ENCODE data around the gene SPOCK2. TPM values are rescaled to one million over a fixed set of nuclear protein-coding genes. Genes with fewer than 3 reads are reported as not detected.

SPOCK2 gene
- total RNA-seq, 2 experiments from 2014 or later, result 51.9 to 127 TPM

DNA sequence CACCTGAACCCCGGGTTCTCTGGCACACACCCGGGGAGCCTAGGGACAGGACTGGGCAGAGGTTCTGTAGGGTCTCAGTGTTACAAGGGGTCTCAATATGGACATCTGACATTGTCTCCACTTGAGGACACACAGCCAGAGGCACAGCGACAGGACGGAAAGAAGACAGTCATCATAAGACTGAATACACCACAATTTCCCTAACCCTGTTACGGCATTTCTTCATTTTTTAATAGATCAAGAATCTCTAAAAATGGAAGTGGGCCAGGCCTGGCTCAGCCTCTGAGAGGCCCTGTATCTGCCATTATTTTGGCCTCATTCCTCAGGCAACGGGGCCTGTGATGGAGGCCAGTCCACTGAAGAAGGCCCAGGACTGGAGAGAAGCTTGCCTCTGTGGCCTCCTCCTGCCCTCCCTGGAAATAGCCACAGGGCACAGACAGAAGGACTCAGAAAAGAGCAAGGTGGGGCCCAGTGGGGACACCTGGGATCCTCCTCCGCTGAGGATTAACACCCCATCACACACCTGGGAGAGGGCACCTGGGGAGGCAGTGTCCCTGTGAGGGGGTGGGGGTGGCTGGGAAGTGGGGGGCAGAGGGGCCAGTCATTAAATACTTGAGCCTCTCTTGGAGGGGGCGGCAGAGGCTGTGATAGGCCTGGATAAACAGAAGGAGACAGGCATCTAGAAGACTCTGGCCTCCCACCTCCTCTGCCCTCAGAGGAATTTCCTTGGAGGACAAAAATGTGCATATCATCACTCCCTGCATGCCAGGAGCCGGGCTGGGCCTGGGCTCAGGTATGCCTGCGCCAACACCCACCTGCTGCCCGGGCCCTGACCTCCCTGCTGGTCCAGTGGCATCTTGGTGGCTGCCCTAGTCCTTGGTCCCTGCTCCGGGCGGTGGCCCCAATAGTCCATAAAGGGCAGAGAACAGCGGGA lies 8.0 kb downstream of the SPOCK2 start:
- Mint-ChIP-seq H3K4me1 (peaks cover 75% of the 10 kb centered on the region), H3K4me3 (no peak overlapping the region), H3K27ac (peak overlapping the region; percentile 53), H3K9me3 (ENCODE audit: low read depth) (no peaks in the 10 kb centered on the region), H3K36me3 (peaks cover 4% of the 10 kb centered on the region), H3K27me3 (no peaks in the 10 kb centered on the region)
- ATAC-seq, result no peak
- CTCF ChIA-PET, result interaction anchor here (1.0 to 1.9 kb wide), 4 partner anchors 9 to 32 kb away, joined by 3 to 18 read pairs (median 4); no protein-coding TSS in a partner anchor
- no peak for DNase-seq

- DNase-seq, result peak; percentile 65
- peak overlapping the region; percentile 16 for H3K27ac Mint-ChIP-seq
- peaks cover 4% of the 10 kb centered on the region for H3K36me3 Mint-ChIP-seq
- ATAC-seq, result no peak
- H3K4me1 Mint-ChIP-seq, result peaks cover 72% of the 10 kb centered on the region
- H3K4me3 Mint-ChIP-seq, result no peak overlapping the region
- CTCF ChIA-PET, result interaction anchor here (0.8 to 1.9 kb wide), 5 partner anchors 10 to 266 kb away, joined by 3 to 18 read pairs (median 4); no protein-coding TSS in a partner anchor
- no peaks in the 10 kb centered on the region for H3K9me3 Mint-ChIP-seq (ENCODE audit: low read depth)
- H3K27me3 Mint-ChIP-seq, result no peaks in the 10 kb centered on the region
These were observed 9.0 kb downstream of the SPOCK2 start for GRCh38 chr10:72079356-72079755.

DNA sequence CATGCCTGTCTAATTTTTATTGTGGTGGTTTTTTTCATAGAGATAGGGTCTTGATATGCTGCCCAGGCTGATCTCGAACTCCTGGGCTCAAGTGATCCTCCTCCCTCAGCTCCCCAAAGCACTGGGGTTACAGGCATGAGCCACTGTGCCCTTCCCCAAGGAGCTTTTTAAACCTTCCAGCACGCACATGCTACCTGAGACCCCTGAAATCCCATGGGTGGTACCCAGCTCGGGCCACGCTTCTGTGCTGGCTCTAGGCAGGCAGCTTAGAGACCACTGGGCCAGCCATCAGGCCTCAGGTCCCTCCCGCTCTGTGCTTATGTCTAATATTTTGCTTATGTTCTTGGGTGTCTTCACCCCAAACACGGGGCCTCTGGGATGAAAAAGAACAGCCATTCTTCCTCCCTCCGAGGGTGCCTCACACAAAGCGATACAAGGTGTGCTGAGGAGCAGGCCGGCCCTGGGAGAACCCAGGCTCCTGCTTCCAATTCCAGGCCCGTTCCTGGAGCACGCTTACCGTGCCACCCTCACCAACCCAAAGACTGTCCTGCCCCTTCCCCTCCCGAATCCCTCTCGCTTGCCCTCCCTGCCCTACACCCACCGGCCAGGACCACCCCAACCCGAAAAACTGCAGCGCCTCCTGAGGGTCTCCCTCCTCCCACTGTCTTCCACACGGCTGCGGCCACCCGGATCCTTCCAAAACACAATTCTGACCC lies 10.9 kb downstream of the SPOCK2 start:
- Mint-ChIP-seq H3K4me1 (peaks cover 56% of the 10 kb centered on the region), H3K27me3 (no peaks in the 10 kb centered on the region), H3K36me3 (peaks cover 2% of the 10 kb centered on the region), H3K9me3 (ENCODE audit: low read depth) (no peaks in the 10 kb centered on the region), H3K27ac (no peak overlapping the region), H3K4me3 (no peak overlapping the region)
- no peak for DNase-seq
- ATAC-seq, result no peak
- CTCF ChIA-PET, result interaction anchor here (1.7 kb wide), 1 partner anchor 29 kb away, joined by 5 read pairs; no protein-coding TSS in a partner anchor

GRCh38 chr10:72076756-72077155 lies 11.6 kb downstream of the SPOCK2 start:
- Mint-ChIP-seq H3K36me3 (peaks cover 6% of the 10 kb centered on the region), H3K4me1 (peaks cover 50% of the 10 kb centered on the region), H3K27ac (no peak overlapping the region), H3K27me3 (no peaks in the 10 kb centered on the region), H3K4me3 (no peak overlapping the region), H3K9me3 (ENCODE audit: low read depth) (no peaks in the 10 kb centered on the region)
- no peak for DNase-seq
- CTCF ChIA-PET, result interaction anchor here (1.7 kb wide), 1 partner anchor 29 kb away, joined by 5 read pairs; no protein-coding TSS in a partner anchor
- ATAC-seq, result no peak

DNA sequence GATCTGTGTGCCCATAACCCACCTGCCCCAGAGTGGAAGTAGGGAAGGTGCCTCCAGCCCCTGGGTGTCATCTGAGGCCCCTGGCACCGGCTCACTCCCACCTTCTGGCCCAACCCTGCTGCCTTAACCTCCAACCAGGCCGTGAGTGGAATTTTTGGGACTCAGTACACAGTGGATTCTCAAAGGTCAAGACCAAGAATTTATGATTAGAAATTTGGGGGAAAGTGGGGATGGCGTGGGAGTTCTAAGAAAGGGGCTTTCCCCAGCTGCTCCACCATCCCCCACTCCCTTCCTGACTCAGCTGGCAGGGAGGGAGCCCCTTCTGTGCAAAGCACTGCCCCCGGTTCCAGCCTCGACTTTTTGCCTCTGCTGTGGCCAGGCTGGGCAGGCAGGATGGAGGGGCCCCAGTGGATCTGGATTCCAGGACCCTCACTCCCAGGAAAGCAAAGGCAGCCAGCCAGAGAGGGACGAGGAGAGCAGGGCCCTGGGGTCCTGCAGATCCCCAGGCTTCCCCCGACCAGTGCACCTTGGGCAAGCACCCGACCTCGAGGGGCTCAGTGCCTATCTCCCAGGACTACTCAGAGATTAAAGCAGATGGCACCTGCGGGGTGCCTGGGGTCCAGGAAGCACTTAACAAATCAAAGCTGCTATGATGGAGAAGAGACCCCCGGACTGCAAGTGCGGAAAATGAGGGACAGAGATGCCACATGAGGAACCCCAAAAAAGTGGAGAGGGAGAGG lies 12.8 kb downstream of the SPOCK2 start:
- ATAC-seq (no peak), DNase-seq (no peak)
- CTCF ChIA-PET, result no interaction called here
- Mint-ChIP-seq H3K27me3 (no peaks in the 10 kb centered on the region), H3K9me3 (ENCODE audit: low read depth) (no peaks in the 10 kb centered on the region), H3K4me1 (peaks cover 48% of the 10 kb centered on the region), H3K4me3 (no peak overlapping the region), H3K27ac (peak overlapping the region; percentile 35), H3K36me3 (peaks cover 9% of the 10 kb centered on the region)

DNA sequence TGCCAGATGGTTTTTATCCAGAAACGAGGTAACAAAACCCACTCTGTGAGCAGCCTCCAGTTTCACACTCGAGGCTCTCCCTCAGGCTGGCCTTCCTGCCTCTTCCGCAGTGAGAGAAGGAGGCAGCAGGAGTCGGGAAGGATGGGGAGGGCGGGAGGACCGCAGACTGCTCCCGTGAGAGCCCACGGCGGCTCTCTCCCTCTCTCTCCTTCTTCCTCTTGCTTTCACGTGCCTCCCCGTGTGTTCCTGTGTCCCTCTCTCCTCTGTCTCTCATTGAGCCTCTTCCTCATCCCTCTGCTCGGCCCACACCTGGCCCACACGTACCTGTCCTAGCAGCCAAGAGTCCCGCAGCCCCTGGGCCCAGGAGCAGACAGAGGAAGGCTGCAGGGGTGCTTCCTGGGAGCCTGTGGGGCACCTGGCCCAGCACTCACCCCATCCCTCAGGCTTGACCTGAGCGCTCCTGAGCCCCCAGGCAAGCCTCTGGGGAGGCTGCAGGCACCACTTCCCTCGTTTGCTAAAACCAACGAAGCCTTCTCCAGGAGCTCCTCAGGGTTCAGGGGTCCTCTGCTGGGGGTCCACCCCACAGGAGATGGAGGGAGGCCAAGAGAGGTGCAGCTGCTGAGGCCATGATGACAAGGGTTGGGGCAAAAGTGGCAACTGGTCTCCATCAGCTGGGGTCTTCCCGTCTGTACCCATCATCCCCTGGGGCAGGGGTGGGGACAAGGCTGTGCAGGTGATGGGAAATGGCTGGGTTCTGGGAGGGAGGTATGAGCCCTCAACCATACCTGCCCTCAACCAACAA lies 13.6 kb downstream of the SPOCK2 start:
- CTCF ChIA-PET, result interaction anchor here (1.0 kb wide), 1 partner anchor 10 kb away, joined by 3 read pairs; no protein-coding TSS in a partner anchor

DNA sequence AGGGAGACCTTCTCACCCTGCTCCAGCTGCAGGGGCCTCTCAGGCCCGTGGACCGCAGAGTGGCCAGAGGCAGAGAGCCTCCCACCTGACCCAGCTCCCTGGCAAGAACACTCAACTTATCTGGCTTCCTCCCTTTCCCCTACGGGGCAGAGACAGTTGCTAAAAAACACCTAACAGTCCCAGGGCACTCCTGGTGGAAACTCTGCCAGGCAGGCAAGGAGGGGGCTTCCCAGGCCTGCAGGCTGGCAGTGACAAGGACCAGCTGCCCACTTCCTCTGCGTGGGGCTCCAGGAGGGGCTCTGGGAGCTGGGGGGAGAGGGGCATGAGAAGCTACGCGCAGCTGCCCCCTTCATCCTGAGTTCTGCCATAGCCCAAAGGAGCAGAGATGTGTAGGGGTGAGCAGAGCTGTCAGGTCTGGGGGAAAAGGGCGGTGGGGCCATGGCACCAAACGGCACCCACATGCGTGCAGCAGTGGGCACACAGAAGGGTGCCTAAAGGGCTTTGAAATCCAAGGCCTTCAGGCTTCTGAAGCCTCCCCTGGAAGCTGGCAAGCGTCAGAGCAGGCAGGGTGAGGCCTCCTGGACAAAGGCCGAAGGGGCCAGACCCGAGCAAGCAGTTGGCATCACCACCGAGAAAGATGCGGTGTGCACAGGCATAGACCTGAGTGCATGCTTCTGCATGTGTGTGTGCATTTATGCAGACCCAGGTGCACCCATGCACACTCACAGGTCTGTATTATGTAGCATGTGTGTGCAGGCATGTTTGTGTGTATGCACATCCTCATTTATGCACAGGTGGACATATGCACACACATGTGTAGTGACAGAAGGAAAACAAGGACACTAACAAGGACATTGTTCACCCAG lies 14.4 kb downstream of the SPOCK2 start:
- ATAC-seq (no peak), DNase-seq (no peak)
- CTCF ChIA-PET, result interaction anchor here (0.7 to 1.2 kb wide), 4 partner anchors 11 to 264 kb away, joined by 3 to 4 read pairs (median 3); no protein-coding TSS in a partner anchor
- no peak overlapping the region for H3K27ac Mint-ChIP-seq
- H3K27me3 Mint-ChIP-seq, result no peaks in the 10 kb centered on the region
- peaks cover 43% of the 10 kb centered on the region for H3K4me1 Mint-ChIP-seq
- no peak overlapping the region for H3K4me3 Mint-ChIP-seq
- H3K9me3 Mint-ChIP-seq (ENCODE audit: low read depth), result no peaks in the 10 kb centered on the region
- H3K36me3 Mint-ChIP-seq, result peaks cover 12% of the 10 kb centered on the region

More for the DNA sequence above, 13.6 kb downstream of the SPOCK2 start:
- no peak overlapping the region for H3K4me3 Mint-ChIP-seq
- H3K4me1 Mint-ChIP-seq, result peaks cover 49% of the 10 kb centered on the region
- no peak overlapping the region for H3K27ac Mint-ChIP-seq
- H3K36me3 Mint-ChIP-seq, result peaks cover 10% of the 10 kb centered on the region
- no peaks in the 10 kb centered on the region for H3K27me3 Mint-ChIP-seq
- DNase-seq (no peak), ATAC-seq (no peak)
- H3K9me3 Mint-ChIP-seq (ENCODE audit: low read depth), result no peaks in the 10 kb centered on the region

- H3K27ac Mint-ChIP-seq, result no peak overlapping the region
- no peaks in the 10 kb centered on the region for H3K27me3 Mint-ChIP-seq
- no peak overlapping the region for H3K4me3 Mint-ChIP-seq
- peaks cover 12% of the 10 kb centered on the region for H3K36me3 Mint-ChIP-seq
- CTCF ChIA-PET, result interaction anchor here (0.7 to 3.7 kb wide), 3 partner anchors 10 to 176 kb away, joined by 3 to 24 read pairs (median 4); no protein-coding TSS in a partner anchor
- H3K4me1 Mint-ChIP-seq, result peaks cover 35% of the 10 kb centered on the region
- no peak for ATAC-seq
- H3K9me3 Mint-ChIP-seq (ENCODE audit: low read depth), result no peaks in the 10 kb centered on the region
- DNase-seq, result no peak
These were observed 15.7 kb downstream of the SPOCK2 start for GRCh38 chr10:72072639-72073038.

GRCh38 chr10:72072046-72072445 lies 16.3 kb downstream of the SPOCK2 start:
- DNase-seq (no peak), ATAC-seq (no peak)
- CTCF ChIA-PET, result interaction anchor here (3.7 kb wide), 1 partner anchor 23 kb away, joined by 24 read pairs; no protein-coding TSS in a partner anchor
- peaks cover 30% of the 10 kb centered on the region for H3K4me1 Mint-ChIP-seq
- no peaks in the 10 kb centered on the region for H3K9me3 Mint-ChIP-seq (ENCODE audit: low read depth)
- no peak overlapping the region for H3K27ac Mint-ChIP-seq
- peaks cover 12% of the 10 kb centered on the region for H3K36me3 Mint-ChIP-seq
- H3K27me3 Mint-ChIP-seq, result no peaks in the 10 kb centered on the region
- no peak overlapping the region for H3K4me3 Mint-ChIP-seq

- CTCF ChIA-PET, result interaction anchor here (0.8 to 3.7 kb wide), 5 partner anchors 9 to 56 kb away, joined by 3 to 24 read pairs (median 3); partner anchors contain the start of gene SPOCK2
- no peak overlapping the region for H3K4me3 Mint-ChIP-seq
- ATAC-seq (no peak), DNase-seq (no peak)
- H3K4me1 Mint-ChIP-seq, result peaks cover 16% of the 10 kb centered on the region
- H3K36me3 Mint-ChIP-seq, result peaks cover 20% of the 10 kb centered on the region
- H3K27ac Mint-ChIP-seq, result no peak overlapping the region
- no peaks in the 10 kb centered on the region for H3K27me3 Mint-ChIP-seq
- no peaks in the 10 kb centered on the region for H3K9me3 Mint-ChIP-seq (ENCODE audit: low read depth)
These were observed 18.4 kb downstream of the SPOCK2 start for GRCh38 chr10:72069751-72070526.

DNA sequence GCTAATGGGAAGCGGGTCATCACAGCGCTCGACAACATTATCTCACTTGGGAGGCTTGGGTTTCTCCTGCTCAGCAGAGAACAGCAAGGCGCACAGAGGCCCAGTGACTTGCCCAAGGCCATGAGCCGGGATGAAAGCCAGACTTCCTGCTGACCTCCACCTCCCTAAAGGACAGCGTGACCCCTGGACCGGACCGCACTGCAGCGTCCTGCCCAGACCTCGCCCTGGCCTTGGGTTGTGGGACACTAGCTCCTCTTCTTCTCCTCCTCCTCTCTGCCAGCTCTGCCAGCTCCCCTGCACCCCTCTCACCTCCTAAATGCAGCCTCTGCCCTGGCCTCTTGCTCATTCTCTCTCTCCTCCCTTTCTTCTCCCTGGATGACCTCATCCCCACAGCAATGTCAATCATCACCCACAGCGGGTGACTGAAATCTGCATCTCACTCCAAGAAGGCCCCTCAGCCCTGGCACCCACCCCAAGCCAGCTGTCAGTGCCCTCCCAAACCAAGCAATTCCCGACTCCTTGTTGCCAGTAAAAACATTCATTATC lies 19.4 kb downstream of the SPOCK2 start:
- CTCF ChIA-PET, result interaction anchor here (3.1 to 3.7 kb wide), 2 partner anchors 20 kb away, joined by 19 to 24 read pairs; no protein-coding TSS in a partner anchor
- Mint-ChIP-seq H3K27me3 (no peaks in the 10 kb centered on the region), H3K4me3 (no peak overlapping the region), H3K4me1 (peaks cover 14% of the 10 kb centered on the region), H3K27ac (peak overlapping the region; percentile 22), H3K9me3 (ENCODE audit: low read depth) (no peaks in the 10 kb centered on the region), H3K36me3 (peaks cover 23% of the 10 kb centered on the region)
- ATAC-seq (no peak), DNase-seq (no peak)
